AG10803 (cell line): Measurements from ENCODE around the gene TMEM161B.

Source experiments
- DNase-seq: peaks from one replicate; pipeline ENCODE4 v3.0.0; 2010; ENCODE audit warnings: low read depth
- H3K4me3 ChIP-seq: 2 replicates; pipeline ENCODE4 v1.5.1; 2011; ENCODE audit warnings: mild to moderate bottlenecking, low read length, control low read depth
- CTCF ChIP-seq: conservative IDR thresholded peaks from 2 replicates; pipeline ENCODE4 v1.5.1; 2011; ENCODE audit warnings: mild to moderate bottlenecking, low read length, control low read depth, inconsistent platforms

The TMEM161B gene

GRCh38 chr5:88145611-88146467 is 122.8 kb downstream of the TMEM161B start:
- no peak for TF ChIP-seq CTCF
- DNase-seq: no peak
- peak overlapping the region; percentile 30; the same call in 1 of the 2 replicates for H3K4me3 ChIP-seq

GRCh38 chr5:88145221-88145610 is 123.4 kb downstream of the TMEM161B start:
- TF ChIP-seq CTCF: no peak
- peak overlapping the region; percentile 30; the same call in 1 of the 2 replicates for H3K4me3 ChIP-seq
- DNase-seq: no peak
